Adrenal gland (tissue), 12 donors: ENCODE data around the gene ITGB6. TPM values are rescaled to one million over a fixed set of nuclear protein-coding genes. Genes with fewer than 3 reads are reported as not detected.

Source experiments
- DNase-seq, 7 donors: peaks; one replicate each; pipeline ENCODE4 v3.0.0-alpha.2; 2019 to 2020
- H3K27ac ChIP-seq, 5 donors: fragments of 200-600 bp; sonication (generic) in 4 of 5; 1 replicate in 3 of 5; 2 replicates in 2 of 5; pipeline versions ENCODE4 v1.5.1 to v1.8.0; 2016 to 2020; ENCODE audit warnings: mild to moderate bottlenecking in 1 of 5
- H3K27me3 ChIP-seq: fragments of 200-600 bp; 2 replicates; pipeline ENCODE4 v1.8.0; 2021
- H3K36me3 ChIP-seq, 2 donors: fragments of 200-600 bp; replicated peaks in 1 of 2; 1 replicate in 1 of 2; 2 replicates in 1 of 2; pipeline versions ENCODE4 v1.5.1 to v1.8.0; 2018 to 2022
- H3K4me1 ChIP-seq, 2 donors: fragments of 200-600 bp; replicated peaks in 1 of 2; 1 replicate in 1 of 2; 2 replicates in 1 of 2; pipeline versions ENCODE4 v1.5.1 to v1.8.0; 2018 to 2021
- H3K4me3 ChIP-seq, 4 donors: fragments of 200-600 bp; sonication (generic) in 3 of 4; one replicate each; pipeline ENCODE4 v1.5.1; 2016 to 2018
- H3K9me3 ChIP-seq, 3 donors: fragments of 200-600 bp; sonication (generic) in 1 of 3; replicated peaks in 1 of 3; 1 replicate in 2 of 3; 2 replicates in 1 of 3; pipeline versions ENCODE4 v1.5.1 to v1.8.0; 2016 to 2021
- POLR2A ChIP-seq, 2 donors: fragments of 450-650 bp; IDR thresholded peaks; one replicate each; pipeline ENCODE4 v1.6.1; 2017; ENCODE audit warnings: antibody characterized with exemption in 2 of 2, mild to moderate bottlenecking in 2 of 2, moderate library complexity in 1 of 2
- WGBS, 4 donors: extraction: QIAGEN DNeasy Blood & Tissue Kit in 2 of 4; methylation state at CpG; one replicate each; pipeline versions ENCODE4 v1.1.5 to v1.1.7; 2013 to 2017; 5-methylcytosine and 5-hydroxymethylcytosine counted together
- intact Hi-C, 2 donors: fragments of 100-400 bp; cut with DNase I; formaldehyde crosslinking; loops; one replicate each; pipeline versions ENCODE4 v1.14.1 to v1.15.0; 2022 to 2023
- polyA plus RNA-seq, 3 donors: library from polyadenylated mRNA; stranded (reverse); fragments of 200-250 nt in 2 of 3; fragments of 350-450 nt in 1 of 3; fragmentation: Illumina TruSeq in 1 of 3; extraction: RNeasy Lipid Tissue Mini Kit (QIAGEN cat#74804) in 1 of 3; gene quantifications; one replicate each; pipeline ENCODE4 v1.2.3, GENCODE V29; 2013 to 2014
- total RNA-seq, 9 donors: library from RNA; depleted of rRNA in 4 of 9; stranded (reverse); fragments of >200 nt in 4 of 9; fragments of 120-200 nt in 1 of 9; fragmentation: NEBNext Ultra II Directional in 1 of 9; extraction: Animal tissue kit (Norgen Biotek cat#: 25700) in 1 of 9; gene quantifications; one replicate each; pipeline versions ENCODE4 v1.1.0 to v1.2.4, GENCODE V29; 2013 to 2023
- TF ChIP-seq, protein P1 (sequence below), 6 experiments: fragments of 450-650 bp in 4 of 6; fragments of 200-600 bp in 2 of 6; sonication (generic) in 1 of 6; IDR thresholded peaks; 1 replicate in 5 of 6; 2 replicates in 1 of 6; pipeline versions ENCODE4 v1.5.1 to v1.8.0; 2016 to 2021; ENCODE audit warnings: antibody characterized with exemption in 6 of 6, mild to moderate bottlenecking in 2 of 6, moderate library complexity in 1 of 6
- donor health status: healthy with polysubstance abuse.
- donor health status: Bipolar disorder and iron deficiency.
- donor health status: DM: yes; HTN: yes; CAD: no.
- donor health status: DM: no; HTN: no; CAD: no.
- donor health status: DM: no; HTN: no; CAD: no.
- donor health status: DM: yes; HTN: yes; CAD: no.

ITGB6 gene
- total and polyA plus RNA-seq, 12 donors: 0.08 to 0.53 (median 0.18) TPM; not detected in 9

DNA sequence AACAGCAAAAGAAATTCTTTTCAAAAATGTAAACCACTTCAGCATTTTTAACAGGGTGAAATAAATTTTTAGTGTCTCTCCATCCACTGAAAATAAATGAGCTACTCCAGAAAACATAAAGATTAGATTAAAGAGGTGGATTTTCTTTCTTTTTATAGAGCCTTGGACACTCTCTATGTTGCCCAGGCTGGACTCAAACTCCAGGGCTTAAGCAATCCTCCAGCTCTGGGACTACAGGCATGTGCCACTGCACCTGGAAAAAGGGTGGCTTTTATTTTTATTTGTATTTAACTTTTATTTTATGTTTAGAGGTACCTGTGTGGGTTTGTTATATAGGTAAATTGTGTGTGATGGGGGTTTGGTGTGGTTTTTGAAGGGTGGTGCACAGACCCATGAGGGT lies 19.9 kb downstream of the ITGB6 start:
- intact Hi-C loops: no loop called here
- DNase-seq: no peak
- Histone ChIP-seq H3K4me1 (no peaks in the 10 kb centered on the region), H3K27me3 (no peaks in the 10 kb centered on the region), H3K27ac (no peak overlapping the region), H3K9me3 (no peaks in the 10 kb centered on the region), H3K36me3 (no peaks in the 10 kb centered on the region), H3K4me3 (no peak overlapping the region)
- TF ChIP-seq POLR2A (IDR thresholded peaks at IDR 0.05): no peak
- TF ChIP-seq, protein P1, sequence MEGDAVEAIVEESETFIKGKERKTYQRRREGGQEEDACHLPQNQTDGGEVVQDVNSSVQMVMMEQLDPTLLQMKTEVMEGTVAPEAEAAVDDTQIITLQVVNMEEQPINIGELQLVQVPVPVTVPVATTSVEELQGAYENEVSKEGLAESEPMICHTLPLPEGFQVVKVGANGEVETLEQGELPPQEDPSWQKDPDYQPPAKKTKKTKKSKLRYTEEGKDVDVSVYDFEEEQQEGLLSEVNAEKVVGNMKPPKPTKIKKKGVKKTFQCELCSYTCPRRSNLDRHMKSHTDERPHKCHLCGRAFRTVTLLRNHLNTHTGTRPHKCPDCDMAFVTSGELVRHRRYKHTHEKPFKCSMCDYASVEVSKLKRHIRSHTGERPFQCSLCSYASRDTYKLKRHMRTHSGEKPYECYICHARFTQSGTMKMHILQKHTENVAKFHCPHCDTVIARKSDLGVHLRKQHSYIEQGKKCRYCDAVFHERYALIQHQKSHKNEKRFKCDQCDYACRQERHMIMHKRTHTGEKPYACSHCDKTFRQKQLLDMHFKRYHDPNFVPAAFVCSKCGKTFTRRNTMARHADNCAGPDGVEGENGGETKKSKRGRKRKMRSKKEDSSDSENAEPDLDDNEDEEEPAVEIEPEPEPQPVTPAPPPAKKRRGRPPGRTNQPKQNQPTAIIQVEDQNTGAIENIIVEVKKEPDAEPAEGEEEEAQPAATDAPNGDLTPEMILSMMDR (IDR thresholded peaks at IDR 0.05): no peak

DNA sequence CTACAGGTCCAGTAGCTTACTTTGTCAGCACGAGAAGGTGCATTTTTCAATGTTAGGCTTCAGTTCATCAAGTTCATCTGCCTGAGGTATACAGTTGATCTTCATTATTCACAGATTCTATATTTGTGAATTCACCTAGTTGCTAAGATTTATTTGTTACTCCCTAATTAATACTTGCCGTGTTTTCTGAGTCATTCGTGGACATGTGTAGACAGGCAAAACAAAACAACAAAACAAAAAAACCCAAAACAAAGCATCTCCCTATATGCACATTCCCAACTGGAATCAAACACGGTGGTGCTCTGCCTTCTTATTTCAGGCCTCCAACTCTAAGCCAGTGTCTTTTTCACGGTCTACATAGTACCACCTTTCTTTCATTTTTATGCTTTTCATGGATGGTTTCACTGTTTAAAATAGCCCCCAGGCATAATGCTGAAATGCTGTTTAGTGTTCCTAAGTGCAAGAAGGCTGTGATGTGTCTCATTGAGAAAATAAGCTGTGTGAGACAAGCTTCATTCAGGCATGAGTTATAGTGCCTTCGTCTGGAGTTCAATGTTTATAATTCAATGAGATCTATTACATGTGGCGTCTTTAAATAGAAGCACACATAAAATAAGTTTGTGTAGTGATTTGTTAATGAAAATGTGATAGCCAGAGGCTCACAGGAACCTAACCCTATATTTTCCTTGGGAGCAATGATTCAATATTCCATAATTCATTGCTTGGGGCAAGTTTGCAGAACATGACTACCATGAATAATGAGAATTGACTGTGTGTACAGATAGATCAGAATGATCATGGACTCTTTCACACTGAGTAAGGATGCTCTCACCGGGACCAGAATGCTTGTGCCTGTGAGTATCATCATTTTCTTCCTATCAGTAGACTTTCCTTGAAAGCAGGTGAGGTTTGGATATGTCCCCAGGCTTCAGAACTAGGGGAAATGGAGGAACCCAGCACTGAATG lies 24.6 kb downstream of the ITGB6 start:
- intact Hi-C loops: no loop called here
- WGBS, 4 donors: 79 to 86% (median 82%) methylated on average over 8 of the region's 8 CpGs
- H3K4me1 ChIP-seq: no peaks in the 10 kb centered on the region
- H3K4me3 ChIP-seq: no peak overlapping the region
- H3K9me3 ChIP-seq: no peaks in the 10 kb centered on the region
- no peak overlapping the region for H3K27ac ChIP-seq
- H3K27me3 ChIP-seq: no peaks in the 10 kb centered on the region
- H3K36me3 ChIP-seq: no peaks in the 10 kb centered on the region
- DNase-seq: no peak
- TF ChIP-seq, protein P1 (IDR thresholded peaks at IDR 0.05): no peak
- no peak for TF ChIP-seq POLR2A (IDR thresholded peaks at IDR 0.05)

DNA sequence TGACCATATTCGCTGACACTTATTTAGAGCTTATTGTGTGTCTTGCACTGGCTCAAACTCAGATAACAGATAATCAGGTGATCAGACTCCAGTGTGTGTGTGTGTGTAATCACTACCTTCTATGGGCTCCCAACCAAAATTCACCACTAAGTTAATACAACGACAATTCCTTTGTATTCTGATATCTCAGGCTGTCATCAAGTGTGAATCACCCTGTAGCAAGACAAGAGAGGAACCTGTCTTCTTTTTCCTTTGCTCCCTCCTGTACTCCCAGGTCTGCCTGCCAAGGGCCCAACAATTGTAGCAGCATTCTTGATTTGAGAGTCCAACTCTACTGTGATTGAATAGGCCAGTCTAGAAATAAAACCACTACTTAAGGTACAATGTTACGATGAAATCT lies 25.8 kb downstream of the ITGB6 start:
- no peaks in the 10 kb centered on the region for H3K4me1 ChIP-seq
- no peak overlapping the region for H3K4me3 ChIP-seq
- H3K27ac ChIP-seq: no peak overlapping the region
- intact Hi-C loops: no loop called here
- TF ChIP-seq POLR2A (IDR thresholded peaks at IDR 0.05): no peak
- no peaks in the 10 kb centered on the region for H3K27me3 ChIP-seq
- no peaks in the 10 kb centered on the region for H3K9me3 ChIP-seq
- no peak for DNase-seq
- H3K36me3 ChIP-seq: no peaks in the 10 kb centered on the region
- WGBS, 4 donors: 84 to 94% (median 92%) methylated on average over 3 of the region's 3 CpGs

DNA sequence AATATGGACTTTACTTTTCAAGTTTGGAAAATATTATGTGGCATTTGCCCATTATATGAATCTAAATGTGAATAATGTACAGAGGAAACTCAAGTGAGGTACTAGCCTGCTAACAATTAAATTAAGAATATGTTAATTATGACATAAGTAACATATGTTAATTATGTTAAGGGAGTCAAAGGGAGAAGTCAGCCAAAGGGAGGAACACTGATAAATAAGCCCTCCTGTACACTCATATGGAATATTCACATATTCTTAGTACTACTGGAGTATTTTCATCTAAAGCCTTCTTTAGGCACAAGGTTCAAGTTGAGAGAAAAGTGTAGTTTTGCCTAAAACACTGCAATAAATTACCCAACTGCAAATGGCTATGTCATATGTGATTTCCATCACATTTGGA lies 30.1 kb downstream of the ITGB6 start:
- no peaks in the 10 kb centered on the region for H3K27me3 ChIP-seq
- H3K9me3 ChIP-seq: no peaks in the 10 kb centered on the region
- H3K36me3 ChIP-seq: no peaks in the 10 kb centered on the region
- no peak overlapping the region for H3K27ac ChIP-seq
- no peak for DNase-seq
- TF ChIP-seq, protein P1 (IDR thresholded peaks at IDR 0.05): no peak
- TF ChIP-seq POLR2A (IDR thresholded peaks at IDR 0.05): no peak
- peaks cover 11 to 14% of the 10 kb centered on the region in 2 donors for H3K4me1 ChIP-seq
- H3K4me3 ChIP-seq: no peak overlapping the region
- intact Hi-C loops: no loop called here

GRCh38 chr2:160169471-160169870 lies 30.6 kb downstream of the ITGB6 start:
- Histone ChIP-seq H3K36me3 (no peaks in the 10 kb centered on the region), H3K27me3 (no peaks in the 10 kb centered on the region), H3K4me3 (no peak overlapping the region), H3K9me3 (no peaks in the 10 kb centered on the region), H3K4me1 (peaks cover 16 to 20% of the 10 kb centered on the region in 2 donors), H3K27ac (no peak overlapping the region)
- WGBS, 4 donors: 71 to 83% (median 76%) methylated on average over 3 of the region's 3 CpGs
- intact Hi-C loops: no loop called here
- TF ChIP-seq, protein P1 (IDR thresholded peaks at IDR 0.05): no peak
- TF ChIP-seq POLR2A (IDR thresholded peaks at IDR 0.05): no peak
- DNase-seq: no peak
